ENCODE results near the gene BNIP3. TPM values are rescaled to one million over a fixed set of nuclear protein-coding genes. Genes with fewer than 3 reads are reported as not detected.

BNIP3 gene
- total and polyA plus RNA-seq, 2 donors (not counting 3 experiments of a cell fraction or from before 2014, with no cell fraction given) = 51.4 to 53.3 TPM

GRCh38 chr10:132011024-132011423 lies 29.3 kb upstream of the BNIP3 start:
- ChIA-PET CTCF (interaction anchor here (3.3 kb wide), 1 partner anchor 12 kb away, joined by 19 read pairs; no protein-coding TSS in a partner anchor), POLR2A (no interaction called here)
- Histone ChIP-seq H3K4me2 (ENCODE audit: insufficient read depth, low read length) (no peak overlapping the region), H3K27ac (ENCODE audit: insufficient read depth, low read depth, low read length) (no peak overlapping the region), H3K36me3 (ENCODE audit: control insufficient read depth in 2 of 2, extremely low read depth in 1 of 2, insufficient read depth in 2 of 2, low read length in 2 of 2) (no peaks in the 10 kb centered on the region), H3K27me3 (ENCODE audit: control insufficient read depth in 2 of 2, insufficient read depth in 2 of 2, low read length in 2 of 2) (peaks cover 11 to 16% of the 10 kb centered on the region in 2 experiments), H2AFZ (ENCODE audit: low read depth, low read length) (no peak overlapping the region), H3K4me3 (replicated peaks in 1 of 3; ENCODE audit: insufficient read depth in 1 of 3, low read depth in 1 of 3, low read length in 3 of 3) (no peak overlapping the region), H3K9me3 (replicated peaks; ENCODE audit: control insufficient read depth, insufficient read depth, low read length) (no peaks in the 10 kb centered on the region), H3K9ac (replicated peaks; ENCODE audit: extremely low read depth, insufficient read depth, low read length) (no peak overlapping the region), H3K79me2 (ENCODE audit: control insufficient read depth, insufficient read depth, low read length) (no peaks in the 10 kb centered on the region), H3K4me1 (ENCODE audit: control insufficient read depth, extremely low read depth, insufficient read depth, low read length) (no peaks in the 10 kb centered on the region), H4K20me1 (replicated peaks; ENCODE audit: control insufficient read depth, extremely low read depth, insufficient read depth, low read length) (no peaks in the 10 kb centered on the region), H3K9me1 (replicated peaks; ENCODE audit: control insufficient read depth, extremely low read depth, insufficient read depth, low read length) (no peaks in the 10 kb centered on the region)
- intact Hi-C loops (cut with micrococcal nuclease) = no loop called here
- dilution Hi-C loops (cut with MboI; ENCODE audit: extremely low pct_ligation_motif_present, low sequenced_read_pairs) = no loop called here
- DNase-seq (ENCODE audit: low read depth, low spot score) (no peak), FAIRE-seq (no peak)
- no TSS peak for BruUV-seq (replicated peaks)
- TF ChIP-seq MYC (IDR thresholded peaks at IDR 0.05; ENCODE audit: low read depth, low read length) (no peak), POLR2A (IDR thresholded peaks at IDR 0.05; ENCODE audit: low read depth, low read length) (no peak), CTCF (IDR thresholded peaks at IDR 0.05; ENCODE audit: extremely low read depth in 1 of 2, insufficient read depth in 1 of 2, low read depth in 1 of 2, low read length in 2 of 2) (no peak), JUN (IDR thresholded peaks at IDR 0.05; ENCODE audit: borderline replicate concordance, insufficient read depth, insufficient read length, low read depth) (no peak), MAX (IDR thresholded peaks at IDR 0.05; ENCODE audit: insufficient read depth, insufficient read length) (no peak), EZH2 (IDR thresholded peaks at IDR 0.05; ENCODE audit: borderline replicate concordance, low read depth, low read length, severe bottlenecking) (no peak), POLR2AphosphoS5 (IDR thresholded peaks at IDR 0.05; ENCODE audit: insufficient read depth, low read depth, low read length) (no peak)

All from endothelial cell of umbilical vein (primary cell).